HG03442 (cell line): ENCODE results near the gene SLC5A10.
A peak's percentile ranks its signal among the peaks of the same experiment; 100 is the strongest.

Experiments used
- ATAC-seq: cut with Tn5 transposase; IDR thresholded peaks from one replicate; pipeline ENCODE4 v1.9.1; 2021; ENCODE audit warnings: mild to moderate bottlenecking, moderate library complexity; ENCODE audit not compliant: unreplicated experiment

SLC5A10 gene

GRCh38 chr17:19001907-19002590 is 50.1 kb downstream of the SLC5A10 start:
- no peak for ATAC-seq

DNA sequence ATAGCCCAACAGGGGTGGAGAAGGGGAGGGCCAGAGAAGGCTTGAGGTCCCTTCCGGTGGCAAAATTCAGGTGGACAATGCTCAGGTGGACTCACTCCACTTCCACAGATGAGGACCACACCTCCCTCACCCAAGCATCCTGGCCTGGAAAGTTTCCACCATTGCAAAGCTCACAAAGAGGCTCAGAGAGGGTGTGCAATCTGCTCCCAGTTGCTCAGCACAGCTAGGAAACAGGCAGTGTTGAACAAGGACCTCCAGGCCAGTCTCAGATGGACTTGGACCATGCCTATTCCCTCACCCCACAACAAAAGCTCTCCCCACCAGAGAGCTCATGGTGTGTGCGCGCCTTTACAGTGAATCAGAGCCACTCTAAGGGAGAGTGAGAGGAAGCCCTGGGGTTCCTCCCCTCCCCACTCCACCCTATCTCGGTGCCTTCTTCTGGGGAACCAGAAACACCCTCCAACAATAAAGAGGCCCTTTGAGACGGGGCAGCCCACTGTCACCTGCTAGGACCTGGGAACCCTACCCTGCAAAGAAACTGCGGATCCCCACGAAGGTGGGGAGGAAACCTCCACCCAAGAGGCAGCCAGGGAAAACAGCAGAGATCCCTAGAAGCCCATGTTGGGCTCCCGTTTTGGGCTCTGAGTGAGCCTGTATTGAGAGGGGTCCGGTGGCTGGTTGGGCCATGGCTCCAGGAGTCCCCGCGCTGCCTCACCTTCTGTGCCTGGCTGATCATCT is 51.0 kb downstream of the SLC5A10 start:
- no peak for ATAC-seq

- peak; percentile 21 for ATAC-seq
Measured at GRCh38 chr17:19003543-19004420, 51.8 kb downstream of the SLC5A10 start.

- peak; percentile 63 for ATAC-seq
Measured at GRCh38 chr17:19004421-19005136, 52.6 kb downstream of the SLC5A10 start, which contains the start of gene FAM83G. Gene FAM83G (minus strand): TSS chr17:19004764. CDS start chr17:19004041, 723 bp downstream.

DNA sequence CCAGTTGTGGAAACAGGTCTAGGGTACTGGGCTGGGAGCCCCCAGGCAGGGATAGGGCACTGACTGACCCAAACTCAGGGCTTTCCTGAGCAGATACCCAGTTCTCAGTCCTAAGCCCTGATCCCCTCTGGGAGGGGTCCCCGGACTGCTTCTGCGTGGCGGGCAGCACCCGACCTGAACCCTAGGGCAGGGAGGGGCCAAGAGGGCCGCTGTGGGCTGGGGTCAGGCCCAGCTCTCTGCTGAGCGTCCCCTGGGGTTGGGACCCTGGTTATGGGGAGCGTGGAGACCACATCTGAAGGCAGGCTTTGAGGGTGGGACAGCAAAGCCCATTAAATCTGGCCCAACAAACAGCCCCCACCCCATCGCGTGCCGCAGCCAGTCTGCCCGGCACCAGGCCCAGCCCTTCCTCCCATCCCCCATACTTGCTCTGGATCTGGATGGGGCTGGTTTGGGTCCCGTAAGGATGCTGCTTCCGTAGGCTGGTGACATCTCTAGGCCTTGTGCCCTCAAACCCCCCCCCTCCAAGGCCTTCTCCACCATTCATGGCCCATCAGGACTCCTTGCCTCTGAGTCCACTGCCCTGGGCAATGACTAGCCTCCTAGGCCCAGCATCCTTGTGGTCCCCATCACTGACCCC is 53.3 kb downstream of the SLC5A10 start:
- no peak for ATAC-seq

DNA sequence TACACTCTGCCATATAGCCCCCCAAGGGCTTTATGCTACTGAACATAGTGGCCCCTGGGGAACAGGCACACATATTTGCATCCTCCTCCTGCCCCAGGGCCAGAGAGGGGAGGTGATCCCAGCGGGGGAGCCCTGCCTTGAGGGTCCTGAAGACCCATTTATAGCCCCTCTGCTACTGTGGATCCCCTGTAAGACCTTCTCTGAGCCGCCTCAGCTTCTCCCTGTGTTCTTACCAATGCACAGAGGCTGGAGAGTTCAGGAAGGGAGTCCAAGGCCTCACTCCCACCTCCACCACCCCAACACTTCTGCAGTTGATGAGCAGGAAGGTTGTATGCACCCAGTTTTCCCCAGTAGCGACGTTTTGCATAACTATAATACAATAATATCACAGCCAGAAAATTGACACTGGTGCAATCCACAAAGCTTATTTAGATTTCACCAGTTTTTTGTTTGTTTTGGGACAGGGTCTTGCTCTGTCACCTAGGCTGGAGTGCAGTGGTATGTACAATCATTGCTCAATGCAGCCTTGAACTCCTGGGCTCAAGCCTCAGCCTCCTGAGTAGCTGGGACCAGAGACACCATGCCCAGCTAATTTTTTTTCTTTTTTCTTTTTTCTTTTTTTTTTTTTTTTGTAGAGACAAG is 53.9 kb downstream of the SLC5A10 start:
- ATAC-seq, result no peak

- ATAC-seq, result no peak
Measured at GRCh38 chr17:19006698-19007097, 54.7 kb downstream of the SLC5A10 start.

GRCh38 chr17:19009970-19010369 is 58.0 kb downstream of the SLC5A10 start:
- no peak for ATAC-seq

DNA sequence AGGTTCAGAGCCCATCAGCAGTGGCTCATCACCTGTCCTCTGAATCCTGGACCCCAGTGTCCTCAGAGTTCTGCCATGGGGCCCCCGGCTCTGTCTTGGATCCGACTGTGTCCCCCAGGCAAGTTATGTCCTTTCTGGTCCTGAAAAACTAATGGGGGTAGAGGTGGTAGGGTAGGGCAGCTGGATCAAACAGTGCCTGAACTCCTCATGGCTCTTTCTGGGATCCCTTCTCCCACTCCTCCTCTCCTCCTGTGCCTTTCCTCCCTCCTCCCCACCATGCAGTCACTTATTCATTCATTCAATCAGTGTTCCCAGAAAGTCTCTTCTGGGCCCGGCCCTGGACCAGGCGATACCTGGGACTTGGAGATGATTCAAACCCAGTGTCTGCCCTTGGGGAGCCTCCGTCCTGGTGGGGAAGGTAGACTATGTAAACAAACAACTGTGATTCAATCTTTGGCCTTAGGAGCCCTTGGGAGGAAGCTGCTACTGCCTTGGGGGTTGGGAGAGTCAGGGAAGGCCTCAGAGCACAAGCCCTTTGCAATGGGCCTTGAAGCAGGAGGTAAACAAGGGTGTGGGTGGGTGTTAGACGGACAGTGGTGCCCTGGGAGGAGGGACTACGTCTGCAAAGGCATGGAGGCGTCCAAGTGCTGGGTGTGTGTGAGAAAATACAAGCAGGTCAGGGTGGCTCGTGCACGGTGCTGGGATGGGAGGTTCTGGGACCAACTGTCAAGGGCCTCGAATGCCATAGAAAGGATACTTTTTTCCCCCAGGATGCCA is 59.0 kb downstream of the SLC5A10 start:
- ATAC-seq, result no peak

- ATAC-seq, result no peak
Measured at GRCh38 chr17:19011581-19011980, 59.6 kb downstream of the SLC5A10 start.

DNA sequence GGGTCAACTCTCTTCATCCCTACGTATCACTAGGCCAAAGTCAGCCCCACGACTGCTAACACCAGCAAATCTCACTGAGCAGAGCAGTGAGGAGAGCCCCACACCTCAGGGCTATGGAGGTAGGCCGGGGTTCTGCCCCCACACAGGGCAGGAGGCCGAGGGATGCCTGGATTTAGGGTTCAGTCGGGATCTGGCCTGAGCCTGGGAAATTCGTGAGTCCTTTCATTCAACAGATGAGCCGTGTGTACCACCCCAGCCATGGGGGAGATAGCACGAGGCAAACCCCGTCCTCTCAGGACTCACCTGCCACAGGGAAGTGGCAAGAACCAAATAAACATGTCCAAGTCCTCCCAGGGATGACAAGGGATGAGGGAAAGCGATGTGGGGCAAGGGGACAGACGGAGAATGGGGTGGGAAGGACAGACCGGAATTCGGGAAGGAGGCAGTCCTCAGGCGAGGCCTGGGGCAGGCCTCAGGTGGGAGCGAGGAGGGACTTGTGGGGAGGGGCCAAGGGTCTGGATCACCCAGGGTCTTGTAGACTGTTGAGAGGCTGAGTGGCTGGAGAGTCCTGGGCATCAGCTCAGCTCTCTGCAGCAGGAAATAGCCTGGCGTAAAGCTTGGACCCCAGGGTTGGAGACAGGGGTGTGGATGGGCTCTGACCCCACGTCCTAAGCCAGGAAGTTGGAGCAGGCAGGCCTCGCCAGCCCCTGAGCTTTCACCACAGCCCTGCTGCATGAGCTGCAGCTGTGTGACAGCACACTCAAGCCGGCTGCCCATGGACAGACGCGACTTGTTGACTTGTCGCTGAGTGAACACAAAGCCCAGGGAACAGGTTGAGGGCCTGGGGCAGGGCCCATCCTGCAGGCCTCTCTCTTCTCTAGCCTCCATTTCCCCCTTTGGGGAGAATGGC is 60.5 kb downstream of the SLC5A10 start:
- no peak for ATAC-seq

DNA sequence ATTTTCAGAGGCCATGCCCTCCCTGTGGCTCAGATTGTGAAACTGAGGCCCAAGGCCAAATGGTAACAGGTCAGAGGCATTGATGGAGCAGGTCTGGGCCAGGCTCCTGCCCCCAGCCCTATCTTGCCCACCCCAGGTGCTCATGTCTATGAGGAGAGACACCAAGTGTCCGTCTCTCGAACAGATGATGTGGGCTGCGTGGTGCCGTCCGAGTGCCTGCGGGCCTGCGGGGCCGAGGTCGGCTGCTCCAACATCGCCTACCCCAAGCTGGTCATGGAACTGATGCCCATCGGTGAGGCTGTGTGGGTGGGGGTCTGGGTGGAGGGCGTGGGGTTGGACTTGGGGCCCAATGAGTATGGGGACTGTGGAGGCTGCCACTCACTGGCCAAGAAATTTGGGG is 61.3 kb downstream of the SLC5A10 start:
- ATAC-seq, result no peak

DNA sequence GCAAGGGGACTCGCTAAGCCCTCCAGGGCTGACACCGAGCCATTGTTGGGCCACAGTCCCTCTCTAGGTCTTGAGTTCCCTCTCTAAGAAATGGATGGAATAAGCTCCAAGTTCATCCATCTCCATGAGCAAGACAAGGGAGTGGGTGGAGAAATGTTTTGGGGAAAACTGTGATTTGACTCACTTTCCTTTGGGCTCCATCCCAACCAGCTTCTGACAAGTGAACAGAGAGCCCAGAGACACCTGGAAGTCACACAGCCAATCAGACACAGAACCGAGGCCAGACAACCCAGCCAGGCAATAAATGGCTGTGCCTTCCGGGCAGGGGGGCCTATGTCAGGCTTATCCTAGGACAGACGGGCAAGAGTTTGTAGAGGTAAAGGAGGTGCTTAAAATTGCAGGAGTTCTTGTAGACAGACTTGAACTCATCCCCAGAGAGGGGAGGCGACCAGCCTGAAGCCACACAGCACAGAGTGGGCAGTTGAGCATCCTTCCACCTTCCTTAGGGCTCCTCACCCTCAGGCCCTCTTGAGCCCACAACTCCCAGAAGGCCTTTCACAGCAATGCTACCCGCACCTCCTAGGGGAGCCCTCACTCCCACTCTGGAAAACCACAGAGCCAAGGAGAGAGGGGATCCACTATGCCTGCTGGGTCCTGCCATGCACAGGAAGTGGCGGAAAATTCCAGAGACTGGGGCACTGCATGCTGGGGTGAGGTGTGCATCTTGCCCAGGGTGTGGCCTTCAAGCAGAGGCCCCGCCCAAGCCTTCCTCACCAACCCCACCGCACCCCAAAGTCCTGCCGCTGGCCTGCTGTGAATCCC is 62.1 kb downstream of the SLC5A10 start:
- no peak for ATAC-seq

- ATAC-seq, result no peak
Measured at GRCh38 chr17:19014628-19015215, 62.8 kb downstream of the SLC5A10 start.

- no peak for ATAC-seq
Measured at GRCh38 chr17:19015428-19015827, 63.5 kb downstream of the SLC5A10 start.

GRCh38 chr17:19016297-19016696 is 64.3 kb downstream of the SLC5A10 start:
- no peak for ATAC-seq

GRCh38 chr17:19016881-19017280 is 64.9 kb downstream of the SLC5A10 start:
- ATAC-seq, result no peak
